Choroid plexus epithelial cell (primary cell): ENCODE data around the gene NDRG4.

Experiments used
- DNase-seq: peaks from one replicate; pipeline ENCODE4 v3.0.0-alpha.2; 2010; ENCODE audit warnings: low read depth
- H3K4me3 ChIP-seq: 2 replicates; pipeline ENCODE4 v1.5.1; 2011; ENCODE audit warnings: low read depth, mild to moderate bottlenecking, control low read depth, low read length, moderate library complexity
- TF ChIP-seq, protein P1 (sequence below): conservative IDR thresholded peaks from 2 replicates; pipeline ENCODE4 v1.5.1; 2011; ENCODE audit warnings: low read depth, mild to moderate bottlenecking, control low read depth, inconsistent platforms, low read length, moderate library complexity

The NDRG4 gene

DNA sequence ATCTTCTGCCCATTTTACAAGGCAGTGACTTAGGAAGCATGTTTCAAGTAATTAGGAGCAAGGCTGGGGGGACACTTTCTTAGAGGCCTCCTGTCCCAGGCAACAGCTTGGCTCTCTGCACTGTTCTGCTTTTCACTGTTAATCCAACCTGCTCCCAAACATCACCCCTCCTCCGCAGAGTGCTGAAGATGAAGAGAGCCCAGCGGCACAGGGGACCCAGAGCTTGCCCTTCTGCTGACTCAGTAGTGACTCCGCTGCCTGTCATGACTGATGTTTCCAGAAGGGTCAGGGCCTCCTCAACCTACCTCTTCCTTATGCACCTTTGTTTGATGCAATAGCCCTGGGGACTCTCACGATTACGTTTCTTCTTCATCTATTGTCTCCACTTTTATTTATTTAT is 38.9 kb upstream of the NDRG4 start:
- no peak for DNase-seq
- TF ChIP-seq, protein P1, sequence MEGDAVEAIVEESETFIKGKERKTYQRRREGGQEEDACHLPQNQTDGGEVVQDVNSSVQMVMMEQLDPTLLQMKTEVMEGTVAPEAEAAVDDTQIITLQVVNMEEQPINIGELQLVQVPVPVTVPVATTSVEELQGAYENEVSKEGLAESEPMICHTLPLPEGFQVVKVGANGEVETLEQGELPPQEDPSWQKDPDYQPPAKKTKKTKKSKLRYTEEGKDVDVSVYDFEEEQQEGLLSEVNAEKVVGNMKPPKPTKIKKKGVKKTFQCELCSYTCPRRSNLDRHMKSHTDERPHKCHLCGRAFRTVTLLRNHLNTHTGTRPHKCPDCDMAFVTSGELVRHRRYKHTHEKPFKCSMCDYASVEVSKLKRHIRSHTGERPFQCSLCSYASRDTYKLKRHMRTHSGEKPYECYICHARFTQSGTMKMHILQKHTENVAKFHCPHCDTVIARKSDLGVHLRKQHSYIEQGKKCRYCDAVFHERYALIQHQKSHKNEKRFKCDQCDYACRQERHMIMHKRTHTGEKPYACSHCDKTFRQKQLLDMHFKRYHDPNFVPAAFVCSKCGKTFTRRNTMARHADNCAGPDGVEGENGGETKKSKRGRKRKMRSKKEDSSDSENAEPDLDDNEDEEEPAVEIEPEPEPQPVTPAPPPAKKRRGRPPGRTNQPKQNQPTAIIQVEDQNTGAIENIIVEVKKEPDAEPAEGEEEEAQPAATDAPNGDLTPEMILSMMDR = no peak
- H3K4me3 ChIP-seq = no peak overlapping the region

DNA sequence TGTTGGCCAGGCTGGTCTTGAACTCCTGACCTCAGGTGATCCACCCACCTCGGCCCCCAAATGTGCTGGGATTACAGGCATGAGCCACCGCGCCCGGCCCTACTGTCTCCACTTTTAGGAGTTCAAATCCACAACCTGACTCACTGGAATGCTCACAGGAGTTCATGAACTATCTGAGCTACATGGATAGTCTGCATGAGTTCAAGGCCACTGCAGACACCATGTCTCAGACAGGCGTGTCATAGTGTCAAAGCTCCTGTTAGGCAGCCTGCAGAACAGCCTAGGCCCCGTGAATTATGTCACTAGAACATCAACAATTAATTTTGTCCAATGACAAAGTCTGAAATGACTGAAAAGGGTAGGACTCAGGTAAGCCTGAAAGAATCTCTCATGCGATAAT is 38.3 kb upstream of the NDRG4 start:
- H3K4me3 ChIP-seq = no peak overlapping the region
- DNase-seq = no peak
- TF ChIP-seq, protein P1 = no peak

DNA sequence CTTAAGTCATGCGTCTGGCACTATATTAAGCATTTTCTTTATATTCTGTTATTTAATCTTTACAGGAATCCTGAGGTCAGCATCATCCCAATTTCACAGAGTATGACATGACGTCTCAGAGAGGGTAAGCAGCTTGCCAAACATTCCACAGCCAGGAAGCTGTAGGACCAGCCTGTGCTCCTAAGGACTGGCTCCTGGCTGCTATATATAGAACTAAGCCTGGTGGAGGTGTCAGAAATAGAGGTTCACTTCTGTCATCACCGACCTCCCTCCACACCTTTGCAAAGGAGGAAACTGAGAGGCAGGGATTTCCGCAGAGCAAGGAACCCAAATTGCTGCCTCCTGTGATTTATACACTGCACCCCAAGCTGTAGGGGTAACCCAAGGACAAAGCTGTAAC is 37.9 kb upstream of the NDRG4 start:
- TF ChIP-seq, protein P1 = no peak
- no peak for DNase-seq
- H3K4me3 ChIP-seq = no peak overlapping the region

DNA sequence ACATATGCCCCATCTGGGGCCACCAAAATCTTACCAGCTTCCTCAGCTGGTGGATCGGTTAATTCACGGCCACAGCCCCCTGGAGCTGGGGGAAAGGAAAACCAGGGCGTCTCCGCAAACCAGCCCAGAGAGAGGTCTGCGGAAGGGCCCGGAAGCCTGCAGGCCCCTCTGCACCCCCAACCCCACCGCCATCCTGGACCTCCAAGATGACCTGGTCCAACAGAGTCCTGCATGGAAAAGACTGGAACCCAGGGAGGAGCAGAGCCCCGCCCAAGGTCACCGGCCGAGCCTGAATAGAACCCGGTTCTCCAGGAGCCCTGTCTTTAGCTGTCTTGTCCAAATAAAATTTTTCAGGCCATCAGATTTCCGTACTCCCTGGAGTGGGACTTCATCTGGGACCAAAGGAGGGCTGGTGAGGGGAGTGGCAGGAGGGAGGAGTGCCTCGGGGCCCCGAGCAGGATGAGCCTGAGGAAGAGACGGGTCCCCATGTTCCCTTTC is 37.4 kb upstream of the NDRG4 start:
- TF ChIP-seq, protein P1 = no peak
- H3K4me3 ChIP-seq = no peak overlapping the region
- no peak for DNase-seq

DNA sequence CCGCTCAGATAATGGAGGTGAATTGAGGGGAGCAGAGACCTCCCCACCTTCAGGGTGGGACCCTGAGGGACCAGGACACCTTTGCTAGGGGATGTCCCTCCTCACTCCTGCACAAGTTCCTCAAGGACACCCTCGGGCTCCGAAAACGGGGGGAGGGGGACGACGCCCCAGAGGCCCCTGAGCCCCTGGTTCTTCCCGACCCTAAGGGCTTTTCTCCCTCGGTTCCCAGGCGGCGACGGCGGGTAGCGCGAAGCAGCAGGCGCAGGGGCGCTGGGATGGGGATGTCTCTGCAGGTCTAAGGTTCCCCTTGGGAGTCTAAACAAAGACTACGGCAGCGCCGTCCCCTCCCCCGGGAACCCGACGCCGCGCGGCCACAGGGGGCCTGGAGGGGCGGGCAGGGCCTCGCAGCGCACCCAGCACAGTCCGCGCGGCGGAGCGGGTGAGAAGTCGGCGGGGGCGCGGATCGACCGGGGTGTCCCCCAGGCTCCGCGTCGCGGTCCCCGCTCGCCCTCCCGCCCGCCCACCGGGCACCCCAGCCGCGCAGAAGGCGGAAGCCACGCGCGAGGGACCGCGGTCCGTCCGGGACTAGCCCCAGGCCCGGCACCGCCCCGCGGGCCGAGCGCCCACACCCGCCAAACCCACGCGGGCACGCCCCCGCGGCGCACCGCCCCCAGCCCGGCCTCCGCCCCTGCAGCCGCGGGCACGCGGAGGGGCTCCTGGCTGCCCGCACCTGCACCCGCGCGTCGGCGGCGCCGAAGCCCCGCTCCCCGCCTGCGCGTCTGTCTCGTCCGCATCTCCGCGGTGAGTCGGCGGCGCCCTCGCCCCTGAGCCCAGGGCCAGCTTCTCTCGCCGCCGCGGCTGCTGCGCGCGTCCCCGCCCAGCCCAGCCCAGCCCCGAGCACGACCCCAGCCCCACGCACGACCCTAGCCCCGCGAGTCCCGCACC is 36.7 kb upstream of the NDRG4 start:
- no peak overlapping the region for H3K4me3 ChIP-seq
- TF ChIP-seq, protein P1 = no peak
- DNase-seq = no peak

DNA sequence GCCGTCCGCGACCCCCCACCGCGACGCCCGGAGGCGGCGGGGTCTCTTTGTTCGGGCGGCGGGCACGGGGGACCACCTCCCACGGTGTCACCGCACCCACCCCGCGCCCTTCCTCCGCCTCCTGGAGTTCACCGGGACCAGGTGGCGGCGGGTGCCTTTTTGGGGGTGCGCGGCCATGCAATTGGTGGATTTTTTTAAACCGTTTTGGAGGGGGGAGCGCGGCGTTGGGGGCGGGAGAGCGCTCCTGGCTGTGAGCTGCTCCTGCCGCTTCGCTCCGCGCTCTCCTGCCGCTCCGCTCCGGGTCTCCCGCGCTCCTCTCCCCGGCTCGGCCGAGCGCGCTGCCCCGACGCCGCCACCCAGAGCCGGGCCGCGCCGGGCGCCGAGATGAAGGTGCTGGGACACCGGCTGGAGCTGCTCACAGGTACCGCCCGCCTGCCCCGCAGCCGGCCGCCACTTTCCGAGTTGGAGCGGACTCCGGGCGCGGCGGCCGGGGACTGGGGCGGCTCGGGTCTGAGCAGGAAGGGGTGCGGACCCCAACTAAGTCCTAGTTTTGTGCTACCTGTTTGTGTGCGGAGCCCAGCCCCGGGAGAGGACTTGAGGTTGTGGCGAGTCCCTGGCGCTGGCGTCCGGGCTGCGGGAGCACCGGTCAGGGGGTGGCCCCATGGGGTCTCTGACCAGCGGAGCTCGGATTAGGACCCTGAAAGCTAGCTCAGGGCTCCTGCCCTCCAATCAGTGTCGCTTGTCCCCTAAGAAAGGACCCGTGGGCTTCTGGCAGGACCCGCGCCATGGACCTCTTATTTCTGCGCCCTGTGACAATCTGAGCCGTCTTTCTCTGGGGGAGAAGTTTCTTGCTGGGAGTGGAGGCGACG is 35.7 kb upstream of the NDRG4 start:
- TF ChIP-seq, protein P1 = no peak

More for the DNA sequence above, 35.7 kb upstream of the NDRG4 start:
- no peak for DNase-seq
- no peak overlapping the region for H3K4me3 ChIP-seq
